Left renal cortex interstitium (tissue), 4 donors: ENCODE measurements around the gene HS3ST3A1. TPM values are rescaled to one million over a fixed set of nuclear protein-coding genes. Genes with fewer than 3 reads are reported as not detected.

ENCODE experiments used
- DNase-seq, 4 donors: peaks; one replicate each; pipeline ENCODE4 v3.0.0-alpha.2; 2013; ENCODE audit warnings: low read depth in 4 of 4, low spot score in 2 of 4, missing footprints in 1 of 4
- polyA plus RNA-seq, 4 donors: library from polyadenylated mRNA; unstranded; fragments of 120-200 nt; gene quantifications; one replicate each; pipeline ENCODE4 v1.2.1, GENCODE V29; 2013; ENCODE audit not compliant: insufficient read length in 4 of 4

Gene HS3ST3A1
- polyA plus RNA-seq, 4 donors = 2.1 to 6.9 (median 5.2) TPM

DNA sequence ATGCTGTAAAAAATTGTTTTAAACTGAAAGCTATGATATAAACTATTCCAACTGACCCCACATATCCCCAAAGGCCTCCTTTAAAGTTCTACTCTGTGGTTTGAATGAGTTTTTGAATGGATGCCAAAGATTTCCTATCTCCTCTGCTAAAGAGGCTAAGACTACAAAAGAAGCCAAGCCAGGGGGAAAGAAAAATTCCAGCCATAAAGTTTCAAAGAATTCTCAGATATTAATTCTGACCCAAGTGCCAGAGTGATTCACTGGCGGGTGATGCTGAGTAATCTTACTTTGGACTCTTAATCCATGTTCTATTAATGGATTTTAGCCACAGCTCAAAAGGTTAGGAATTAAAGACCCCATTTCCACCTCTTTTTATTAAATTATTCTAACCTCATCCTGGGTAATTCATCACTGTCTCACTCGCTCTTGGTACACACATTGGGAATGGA lies 60.7 kb downstream of the HS3ST3A1 start:
- DNase-seq = no peak

DNA sequence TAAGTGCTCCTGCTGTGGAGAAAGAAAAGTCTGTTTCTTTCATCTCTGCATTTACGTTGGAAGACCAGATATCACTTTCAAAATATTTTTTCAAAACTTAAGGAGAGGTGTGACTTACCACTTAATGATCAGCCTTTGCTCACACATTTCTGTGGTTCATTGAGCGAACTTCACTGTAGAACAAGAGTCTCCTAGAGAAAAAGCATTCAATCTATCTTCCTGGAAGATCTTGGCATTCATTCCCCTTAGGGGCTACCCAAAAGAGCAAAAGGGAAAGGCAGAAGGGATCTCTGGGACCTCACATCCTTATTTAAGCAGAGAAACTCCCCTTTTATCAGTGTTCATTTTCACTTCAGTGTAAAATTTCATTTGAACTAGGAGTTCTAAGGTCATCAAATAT lies 61.2 kb downstream of the HS3ST3A1 start:
- no peak for DNase-seq

DNA sequence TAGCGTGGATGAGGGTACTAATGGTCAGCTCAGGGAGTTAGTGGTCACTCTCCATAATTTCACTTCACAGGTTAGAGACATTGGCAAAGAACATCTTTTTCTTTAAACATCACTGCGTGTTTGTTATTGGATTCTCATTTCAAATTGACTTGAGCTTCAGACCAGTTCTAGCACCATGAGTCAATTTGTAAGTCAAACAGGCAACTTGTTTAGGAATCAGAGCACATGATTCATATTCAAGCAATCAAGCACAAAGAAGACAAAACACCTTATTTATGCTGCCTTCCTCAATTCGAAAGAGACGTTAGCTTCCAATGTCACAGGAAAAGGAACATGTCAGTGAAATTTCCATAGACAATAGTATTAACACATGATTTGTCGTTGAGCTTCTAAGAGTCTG lies 62.3 kb downstream of the HS3ST3A1 start:
- no peak for DNase-seq

DNA sequence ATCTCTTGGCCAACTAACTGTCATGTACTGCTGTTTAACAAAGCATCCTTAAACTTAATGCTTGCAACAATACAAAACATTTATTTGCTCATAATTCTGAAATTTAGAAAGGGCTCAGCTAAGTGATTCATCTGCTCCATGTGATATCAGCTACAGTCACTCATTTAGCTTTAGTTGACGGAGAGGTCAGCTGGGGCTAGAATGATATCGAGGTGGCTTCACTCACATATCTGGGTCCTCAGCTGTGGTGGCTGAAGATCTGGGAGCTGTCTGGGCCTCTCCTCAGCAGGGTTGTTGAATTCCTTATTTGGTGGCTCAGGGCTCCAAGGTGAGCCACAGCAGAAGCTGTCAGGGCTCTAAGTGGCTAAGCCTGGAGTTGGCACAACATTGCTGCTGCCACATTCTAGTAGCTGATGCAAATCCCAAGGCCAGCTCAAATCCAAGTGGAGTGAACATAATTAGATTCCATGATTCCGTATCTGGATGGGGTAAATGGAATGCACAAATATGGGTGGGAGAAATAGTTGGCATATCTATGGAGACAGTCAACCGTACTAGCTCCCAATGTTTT lies 62.8 kb downstream of the HS3ST3A1 start:
- no peak for DNase-seq

DNA sequence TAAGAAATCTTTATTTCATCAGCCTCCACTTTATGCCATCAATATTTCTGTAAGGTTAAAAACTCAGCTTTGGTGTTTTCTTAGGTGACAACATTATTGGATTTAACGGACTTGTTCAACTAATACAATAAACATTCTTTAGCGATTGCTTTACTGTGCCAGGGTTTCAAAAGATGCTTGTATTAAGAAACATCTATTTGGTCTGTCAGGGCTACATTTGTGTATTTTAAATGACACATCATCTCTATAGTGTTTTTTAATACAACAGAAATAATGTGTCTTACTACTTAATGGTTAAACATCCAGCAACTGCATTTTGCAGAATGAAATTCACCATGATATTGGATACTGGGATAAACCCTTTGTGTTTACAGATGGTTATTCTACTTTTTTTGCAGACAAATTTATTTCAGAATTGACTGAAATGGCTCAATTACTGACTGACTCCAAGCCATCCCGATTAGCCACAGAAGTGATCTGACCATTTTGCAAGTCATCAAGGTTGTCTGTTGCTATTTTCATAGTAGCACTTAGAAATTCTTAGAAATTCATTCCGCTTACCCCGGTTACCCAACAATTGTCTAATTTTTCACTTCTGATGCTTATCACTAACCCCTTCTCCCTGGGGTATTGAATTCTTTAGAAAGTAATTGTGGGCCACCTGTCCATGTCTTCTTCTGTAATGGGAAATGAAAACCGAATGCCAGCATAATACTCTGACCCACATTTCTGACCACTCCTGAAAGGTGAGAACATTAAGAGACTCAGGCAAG lies 63.7 kb downstream of the HS3ST3A1 start:
- no peak for DNase-seq

DNA sequence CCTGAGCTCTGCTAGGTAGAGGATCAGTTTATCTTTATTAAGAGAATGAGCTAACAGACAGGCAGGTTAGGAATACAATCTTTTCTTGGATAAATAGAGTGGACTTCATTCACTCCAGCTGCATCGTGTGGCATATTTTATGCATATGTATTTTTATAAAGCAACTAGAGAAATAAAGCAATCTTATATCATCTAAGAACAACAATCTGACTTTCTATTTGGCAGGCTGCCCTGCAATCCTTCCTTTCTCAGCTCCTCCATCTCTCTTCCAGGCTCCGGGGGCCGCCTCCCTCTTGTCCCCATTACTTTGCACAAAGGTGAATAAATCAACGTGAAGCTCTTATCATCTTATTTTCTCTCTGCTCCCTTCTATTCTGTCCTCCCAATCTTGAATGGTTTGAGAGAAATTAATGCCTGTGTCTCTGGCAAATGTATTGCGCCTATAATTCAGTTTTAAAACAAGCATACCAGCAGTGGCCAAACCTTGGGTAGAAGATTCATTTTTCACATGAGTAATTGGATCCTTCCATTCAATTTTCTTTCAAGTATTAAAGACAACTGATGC lies 64.5 kb downstream of the HS3ST3A1 start:
- DNase-seq = no peak

DNA sequence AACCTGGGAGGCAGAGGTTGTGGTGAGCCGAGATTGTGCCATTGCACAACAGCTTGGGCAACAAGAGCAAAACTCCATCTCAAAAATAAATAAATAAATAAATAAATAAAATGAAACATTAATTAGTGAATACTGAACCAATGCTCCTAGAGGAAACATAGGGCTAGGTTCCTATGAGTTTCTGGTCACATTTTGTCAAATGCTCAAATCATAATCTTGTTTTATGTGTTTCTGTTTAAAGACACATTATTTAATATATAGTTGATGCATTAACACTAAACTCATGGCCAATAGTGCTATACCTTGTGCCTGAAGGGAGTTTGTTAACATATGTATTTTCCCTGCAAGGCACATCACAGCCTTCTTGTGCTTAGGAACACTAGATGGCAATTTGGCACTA lies 66.8 kb downstream of the HS3ST3A1 start:
- no peak for DNase-seq

DNA sequence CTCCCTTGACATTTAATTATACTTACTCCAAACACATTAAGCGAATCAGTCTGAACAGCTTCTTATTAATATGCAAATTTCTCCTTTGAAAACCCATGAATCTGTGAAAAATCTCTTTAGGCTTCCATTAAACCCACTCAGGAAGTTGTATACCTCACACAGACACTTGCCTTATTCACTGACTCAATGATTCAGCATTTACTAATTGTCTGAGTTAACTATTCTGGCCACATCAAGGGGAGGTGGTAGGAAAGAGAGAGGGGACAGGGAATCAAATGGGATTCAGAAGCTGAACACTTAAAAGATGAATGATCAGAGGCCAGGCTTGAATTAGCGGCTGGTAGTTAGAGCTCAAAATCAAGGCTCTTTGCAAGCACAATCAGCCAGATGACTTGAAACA lies 70.0 kb downstream of the HS3ST3A1 start:
- no peak for DNase-seq

DNA sequence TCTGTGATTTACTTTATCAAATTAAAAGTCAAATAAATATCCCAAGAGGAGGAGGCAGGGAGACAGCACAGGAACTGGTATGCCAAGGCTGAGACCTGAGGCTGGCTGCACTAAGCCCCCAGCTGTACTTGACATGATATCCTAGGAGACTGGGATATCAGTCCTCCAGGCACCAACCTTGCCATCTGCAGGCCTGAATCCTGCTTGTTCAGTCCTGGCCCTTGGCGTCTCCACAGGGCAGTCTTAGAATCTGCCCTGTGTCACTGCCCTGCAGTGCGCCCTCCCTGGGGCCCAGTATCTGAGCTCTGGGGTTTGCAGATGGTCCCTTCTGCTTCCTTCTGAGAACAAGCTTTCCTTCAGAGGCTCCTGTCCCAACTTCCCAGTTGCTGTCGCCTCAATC lies 75.9 kb downstream of the HS3ST3A1 start:
- DNase-seq = no peak

DNA sequence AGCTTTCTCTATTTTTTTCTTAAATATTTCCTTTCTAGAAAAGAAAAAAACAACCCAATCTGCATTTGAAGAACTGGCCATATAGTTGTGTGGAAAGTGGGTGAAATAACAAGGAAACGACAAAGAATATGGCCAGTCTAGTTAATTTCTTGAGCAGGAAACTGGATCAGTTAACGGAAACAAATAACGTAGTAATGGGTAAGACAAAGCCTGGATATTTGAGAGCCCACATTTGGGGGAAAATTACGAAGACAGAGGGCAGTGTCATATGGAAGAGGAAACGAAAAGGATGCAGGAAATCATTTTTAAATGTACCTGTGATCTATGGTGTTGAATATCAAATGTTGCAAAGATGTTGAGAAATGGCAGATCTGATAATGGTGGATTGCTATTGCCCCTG lies 78.6 kb downstream of the HS3ST3A1 start:
- no peak for DNase-seq

DNA sequence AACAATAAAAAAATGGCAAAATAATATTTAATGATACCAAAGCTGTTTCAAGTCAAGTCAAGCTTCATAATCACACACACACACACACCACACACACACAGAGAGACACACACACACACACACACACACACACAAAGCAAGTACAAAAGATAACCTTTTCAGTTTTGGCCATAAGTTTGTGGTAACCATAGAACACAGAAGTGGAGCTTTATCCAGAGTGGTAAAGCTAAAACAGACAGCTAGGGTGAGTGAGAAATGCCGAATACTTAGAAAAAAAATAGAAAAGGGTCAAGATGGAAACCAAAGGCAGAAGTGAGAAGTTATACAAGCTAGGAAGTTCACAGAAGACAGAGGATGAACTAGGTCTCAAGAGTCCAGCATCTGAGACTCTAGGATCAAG lies 79.0 kb downstream of the HS3ST3A1 start:
- no peak for DNase-seq

DNA sequence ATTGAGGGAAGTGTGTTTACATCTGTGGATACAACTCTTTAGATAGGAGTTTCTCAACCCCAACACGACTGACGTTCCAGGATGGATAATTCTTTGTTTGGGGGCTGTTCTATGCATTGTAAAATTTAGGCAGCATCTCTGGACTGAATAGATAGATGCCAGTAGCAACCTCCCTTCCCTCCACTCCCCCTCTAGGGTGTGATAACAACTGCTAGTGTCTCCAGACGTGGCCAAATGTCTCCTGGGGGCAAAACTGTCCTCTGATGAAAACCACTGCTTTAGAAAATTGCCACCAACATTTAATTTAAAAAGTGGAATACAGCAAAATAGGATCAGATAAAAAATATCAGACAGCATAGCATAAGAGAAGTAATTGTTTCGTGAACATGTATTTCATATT lies 79.9 kb downstream of the HS3ST3A1 start:
- no peak for DNase-seq

DNA sequence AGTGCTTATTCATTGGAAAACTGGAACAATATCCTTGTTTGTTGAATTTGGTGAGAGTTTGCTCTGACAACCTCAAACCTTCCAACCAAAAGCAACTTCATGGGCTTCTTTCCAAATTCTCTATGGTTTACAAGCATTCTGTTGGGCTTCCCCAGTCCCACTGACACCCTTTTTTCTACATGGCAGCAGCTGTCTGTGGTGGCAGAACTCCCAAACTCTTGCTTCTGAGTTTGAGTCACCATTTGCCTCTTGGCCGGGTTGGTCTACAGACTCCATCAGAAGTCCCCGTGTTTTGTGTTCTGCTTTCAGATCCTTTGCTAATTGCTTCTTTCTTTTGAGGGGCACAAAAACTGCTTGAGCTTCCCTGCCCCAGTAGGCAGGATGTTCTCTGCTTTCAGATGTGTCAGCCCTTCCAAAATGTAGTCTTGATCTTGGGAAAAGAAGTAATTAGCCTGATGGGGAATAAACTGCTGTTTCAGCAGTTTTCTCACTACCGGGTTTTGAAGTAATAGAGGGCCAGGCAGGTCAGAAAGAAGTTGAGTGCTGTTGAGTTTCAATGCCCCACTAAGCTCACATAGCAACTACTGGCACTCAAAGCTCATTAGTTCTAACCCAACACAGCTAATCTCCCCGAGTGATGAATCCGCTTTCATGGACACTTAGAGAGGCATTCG lies 80.7 kb downstream of the HS3ST3A1 start:
- DNase-seq = no peak

DNA sequence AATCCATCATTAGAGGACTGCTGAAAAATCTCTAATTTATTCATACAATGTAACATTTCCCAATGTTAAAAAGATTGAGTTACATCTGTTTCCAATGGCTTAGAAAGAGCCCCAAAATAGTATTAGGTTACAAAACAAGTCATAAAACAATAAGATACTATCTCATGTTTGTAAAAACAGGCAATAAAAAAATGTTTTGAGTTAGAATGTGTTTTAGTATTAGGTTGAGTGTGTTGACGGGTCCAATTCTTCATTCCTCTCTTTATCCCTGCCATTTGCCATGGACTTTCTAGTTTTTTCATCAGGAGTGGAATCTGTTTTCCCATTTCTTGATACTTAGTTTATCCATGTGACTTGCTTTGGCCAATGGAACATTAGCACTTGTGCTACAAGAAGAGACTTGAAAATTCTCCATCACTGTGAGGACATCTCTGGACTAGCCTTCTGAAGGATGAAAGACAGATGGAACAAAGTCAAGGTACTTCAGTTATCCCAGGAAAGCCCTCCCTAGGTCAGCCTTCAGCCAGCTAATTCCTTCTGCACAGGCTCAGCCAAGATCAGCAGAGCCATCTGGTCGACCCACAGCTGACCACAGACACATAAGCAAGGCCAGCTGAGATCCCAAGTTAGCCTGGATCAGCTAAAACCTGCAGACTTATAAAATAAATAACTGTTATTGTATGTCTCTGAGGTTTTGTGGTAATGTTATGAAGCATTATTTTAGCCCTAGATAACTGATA lies 83.3 kb downstream of the HS3ST3A1 start:
- DNase-seq = no peak

DNA sequence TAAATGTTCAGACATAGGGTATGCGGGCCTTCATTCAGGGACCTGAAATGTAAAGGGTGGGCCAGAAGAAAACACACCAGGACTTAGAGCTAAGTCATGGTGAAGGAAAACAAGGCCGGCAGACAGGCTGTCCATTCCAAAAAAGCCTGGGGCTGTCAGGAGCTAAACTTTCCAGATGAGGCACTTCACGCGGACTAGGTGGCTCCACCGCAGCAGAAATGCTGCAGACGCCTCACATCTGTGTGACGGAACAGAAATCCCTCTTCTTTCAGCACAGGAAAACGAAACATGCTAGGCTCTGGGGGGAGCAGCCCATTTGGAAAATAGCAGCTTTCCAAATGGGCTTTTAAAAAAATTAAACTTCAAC lies 88.7 kb downstream of the HS3ST3A1 start:
- DNase-seq = no peak

DNA sequence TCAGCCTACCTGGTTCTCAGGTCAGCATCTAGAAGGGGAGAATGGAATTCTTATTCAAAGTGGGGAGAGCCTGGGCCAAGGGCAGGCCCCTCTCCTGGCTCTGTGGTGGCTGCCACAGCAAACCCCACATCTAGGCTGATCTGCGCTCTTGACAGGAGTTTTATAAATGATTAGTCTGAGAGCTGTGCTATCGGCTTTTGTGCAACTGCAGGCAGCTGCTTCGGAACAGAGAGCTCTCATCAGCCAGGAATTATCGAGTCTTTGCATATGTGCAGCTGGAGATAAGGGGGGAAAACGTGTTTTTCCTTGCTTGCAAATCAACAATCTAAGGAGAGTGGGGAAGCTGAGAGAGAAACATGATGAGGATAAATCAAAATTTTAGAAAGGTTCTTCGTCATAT lies 91.7 kb downstream of the HS3ST3A1 start:
- no peak for DNase-seq

DNA sequence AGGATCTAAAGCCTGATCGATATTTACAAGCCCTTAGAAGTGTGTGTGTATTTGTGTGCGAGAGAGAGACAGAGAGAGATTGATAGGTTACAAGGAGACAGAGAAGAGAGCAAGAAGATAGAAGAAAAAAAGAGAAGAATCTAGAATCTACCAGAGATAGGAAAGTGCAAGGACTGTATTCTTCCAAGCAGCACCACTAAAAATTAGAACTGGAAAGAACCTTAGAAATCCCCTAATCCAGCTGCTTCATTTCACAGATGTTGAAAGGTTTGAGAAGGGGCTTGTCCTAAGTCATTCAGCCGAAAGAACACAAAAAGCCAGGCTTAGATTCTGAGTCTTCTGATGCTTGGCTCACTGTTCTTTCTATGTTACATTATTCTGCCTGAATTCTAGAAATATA lies 92.2 kb downstream of the HS3ST3A1 start:
- DNase-seq = peak in 1 of 4 donors; percentile 28

DNA sequence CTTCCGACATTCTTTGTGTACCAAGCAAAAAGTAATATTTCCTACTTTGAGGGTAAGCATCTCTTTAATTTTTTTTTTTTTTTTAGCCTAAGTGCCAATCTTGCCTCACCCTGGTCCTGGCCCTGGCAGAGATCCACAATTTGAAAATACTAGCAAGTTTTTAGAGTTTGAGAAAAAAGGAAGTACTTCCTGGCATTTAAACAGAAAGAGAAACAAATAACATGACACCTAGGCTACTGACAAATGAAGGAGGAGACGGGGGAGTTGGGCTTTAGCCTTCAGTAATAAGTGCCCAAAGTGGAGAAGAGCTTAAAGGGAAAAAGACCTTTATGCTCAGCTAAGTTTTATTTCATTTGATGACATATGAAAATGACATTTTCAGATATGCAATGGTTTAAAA lies 92.8 kb downstream of the HS3ST3A1 start:
- DNase-seq = no peak

DNA sequence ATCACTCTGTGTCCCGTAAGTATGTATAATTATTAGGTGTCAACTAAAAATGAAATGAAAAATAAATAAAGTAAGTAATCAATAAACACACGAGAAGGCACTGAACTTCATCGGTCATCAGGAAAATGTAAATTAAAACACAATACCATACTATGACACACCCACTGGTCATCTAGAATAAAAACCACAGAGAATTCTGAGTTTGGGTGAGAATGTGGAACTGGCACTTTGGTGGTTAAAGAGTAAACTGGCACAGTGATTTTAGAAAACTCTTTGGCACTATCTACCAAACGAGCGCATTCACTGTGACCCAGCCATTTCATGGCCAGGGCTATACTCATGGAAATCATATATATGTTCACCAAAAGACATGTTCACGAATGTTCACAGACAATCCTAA lies 98.2 kb downstream of the HS3ST3A1 start:
- no peak for DNase-seq

DNA sequence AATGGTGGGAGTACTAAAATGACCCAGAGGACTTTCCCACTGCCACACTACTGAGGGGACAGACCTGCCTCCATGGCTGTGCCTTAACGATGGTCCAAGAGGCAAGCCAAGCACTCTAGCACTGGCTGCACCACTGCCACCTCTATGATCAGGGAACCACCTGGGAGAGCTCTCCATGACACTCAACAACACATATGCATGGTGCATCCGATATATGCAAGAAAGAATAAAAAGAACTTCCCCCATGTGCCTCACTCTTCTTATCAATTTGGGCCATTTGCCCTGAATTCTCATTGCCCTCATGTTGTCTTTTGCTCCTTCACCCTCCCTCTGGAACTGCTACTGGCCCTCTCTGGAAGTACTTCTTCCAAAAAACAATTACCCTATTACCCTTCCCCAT lies 99.5 kb downstream of the HS3ST3A1 start:
- DNase-seq = no peak

DNA sequence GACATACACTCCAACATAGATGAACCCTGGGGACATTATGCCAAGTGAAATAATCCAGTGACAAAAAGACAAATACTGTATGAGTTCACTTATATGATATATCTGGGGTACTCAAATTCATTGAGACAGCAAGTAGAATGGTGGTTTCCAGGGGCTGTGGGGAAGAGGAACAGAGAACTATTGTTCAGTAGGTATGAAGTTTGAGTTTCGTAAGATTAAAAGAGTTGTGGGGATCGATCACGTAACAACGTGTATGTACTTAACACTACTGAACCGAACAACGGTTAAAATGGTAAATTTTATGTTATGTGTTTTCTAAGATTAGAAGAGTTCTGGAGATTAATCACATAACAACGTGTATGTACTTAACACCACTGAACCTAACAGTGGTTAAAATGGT lies 100.8 kb downstream of the HS3ST3A1 start:
- no peak for DNase-seq
